Thoracic aorta (tissue), 2 donors: ENCODE results near the gene MYRF. TPM values are rescaled to one million over a fixed set of nuclear protein-coding genes. Genes with fewer than 3 reads are reported as not detected.
A peak's percentile ranks its signal among the peaks of the same experiment; 100 is the strongest.

Experiments used
- ATAC-seq: fragments of 150-250 bp; one replicate; pipeline ENCODE4 v1.8.0; 2017; ENCODE audit warnings: low read depth; ENCODE audit not compliant: insufficient number of reproducible peaks, low FRiP score
- DNase-seq: peaks from one replicate; pipeline ENCODE4 v3.0.0-alpha.2; 2020; ENCODE audit warnings: low spot score
- H3K27ac ChIP-seq, 2 donors: fragments of 200-600 bp; sonication (generic); 1 replicate in 1 of 2; 2 replicates in 1 of 2; pipeline ENCODE4 v1.5.1; 2016; ENCODE audit warnings: mild to moderate bottlenecking in 2 of 2, moderate library complexity in 2 of 2
- H3K27me3 ChIP-seq: fragments of 200-600 bp; sonication (generic); replicated peaks from 2 replicates; pipeline ENCODE4 v1.6.0; 2016; ENCODE audit warnings: mild to moderate bottlenecking; ENCODE audit not compliant: insufficient read depth
- H3K36me3 ChIP-seq: fragments of 200-600 bp; sonication (generic); one replicate; pipeline ENCODE4 v1.5.1; 2016
- H3K4me1 ChIP-seq, 2 donors: fragments of 200-600 bp; sonication (generic); 1 replicate in 1 of 2; 2 replicates in 1 of 2; pipeline versions ENCODE4 v1.5.1 to v1.6.0; 2016; ENCODE audit warnings: low read depth in 2 of 2, mild to moderate bottlenecking in 1 of 2; ENCODE audit not compliant: control insufficient read depth in 1 of 2
- H3K4me3 ChIP-seq: fragments of 200-600 bp; sonication (generic); 2 replicates; pipeline ENCODE4 v1.5.1; 2016; ENCODE audit warnings: mild to moderate bottlenecking
- H3K9me3 ChIP-seq: fragments of 200-600 bp; sonication (generic); 2 replicates; pipeline ENCODE4 v1.5.1; 2016
- CTCF ChIP-seq: fragments of 200-600 bp; sonication (generic); IDR thresholded peaks from one replicate; pipeline ENCODE4 v1.5.1; 2019; ENCODE audit warnings: antibody characterized with exemption
- total RNA-seq, 2 donors: library from RNA; depleted of rRNA; stranded (reverse); fragments of >200 nt; gene quantifications; one replicate each; pipeline versions ENCODE4 v1.1.0 to v1.2.3, GENCODE V29; 2016

Gene MYRF
- total RNA-seq, 2 donors from 2014 or later: 5.1 TPM; not detected in 1

GRCh38 chr11:61733120-61733978 is 19.1 kb upstream of the MYRF start:
- ATAC-seq (peak; percentile 83), DNase-seq (peak; percentile 49)
- Histone ChIP-seq H3K27me3 (no peaks in the 10 kb centered on the region), H3K4me1 (peaks cover 0 to 10% of the 10 kb centered on the region in 2 donors), H3K36me3 (no peaks in the 10 kb centered on the region), H3K27ac (peak overlapping the region in 1 of 2 donors; percentile 37), H3K9me3 (no peaks in the 10 kb centered on the region), H3K4me3 (no peak overlapping the region)
- peak; percentile 98 for TF ChIP-seq CTCF

- Histone ChIP-seq H3K27ac (no peak overlapping the region), H3K27me3 (no peaks in the 10 kb centered on the region), H3K4me3 (no peak overlapping the region), H3K4me1 (peaks cover 0 to 10% of the 10 kb centered on the region in 2 donors), H3K36me3 (no peaks in the 10 kb centered on the region), H3K9me3 (no peaks in the 10 kb centered on the region)
- no peak for ATAC-seq
- TF ChIP-seq CTCF: no peak
- no peak for DNase-seq
These were observed 17.7 kb upstream of the MYRF start for GRCh38 chr11:61734767-61735166.

DNA sequence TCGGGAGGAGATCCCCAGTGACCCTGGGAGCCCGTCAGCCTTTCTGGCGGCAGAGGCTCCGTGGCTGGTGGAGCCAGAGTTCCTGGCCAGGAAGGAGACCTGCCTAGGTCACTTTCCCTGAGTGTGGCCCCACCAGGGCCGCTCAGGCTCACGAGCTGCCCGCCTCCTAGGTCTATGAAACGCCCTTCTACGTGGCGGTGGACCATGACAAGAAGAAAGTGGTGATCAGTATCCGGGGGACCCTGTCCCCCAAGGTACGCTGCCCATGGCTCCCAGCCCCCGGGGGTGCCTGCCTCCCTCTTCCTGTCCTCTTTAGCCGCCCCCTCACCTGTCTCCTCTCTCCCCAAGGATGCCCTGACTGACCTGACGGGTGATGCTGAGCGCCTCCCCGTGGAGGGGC is 17.0 kb upstream of the MYRF start:
- Histone ChIP-seq H3K27me3 (no peaks in the 10 kb centered on the region), H3K9me3 (no peaks in the 10 kb centered on the region), H3K36me3 (no peaks in the 10 kb centered on the region), H3K27ac (no peak overlapping the region), H3K4me1 (peaks cover 0 to 10% of the 10 kb centered on the region in 2 donors), H3K4me3 (no peak overlapping the region)
- TF ChIP-seq CTCF: no peak
- DNase-seq (no peak), ATAC-seq (no peak)

- Histone ChIP-seq H3K27ac (no peak overlapping the region), H3K4me1 (peaks cover 0 to 10% of the 10 kb centered on the region in 2 donors), H3K27me3 (no peaks in the 10 kb centered on the region), H3K36me3 (no peaks in the 10 kb centered on the region), H3K9me3 (no peaks in the 10 kb centered on the region), H3K4me3 (no peak overlapping the region)
- TF ChIP-seq CTCF: no peak
- no peak for ATAC-seq
- no peak for DNase-seq
These were observed 16.1 kb upstream of the MYRF start for GRCh38 chr11:61736310-61736709.

DNA sequence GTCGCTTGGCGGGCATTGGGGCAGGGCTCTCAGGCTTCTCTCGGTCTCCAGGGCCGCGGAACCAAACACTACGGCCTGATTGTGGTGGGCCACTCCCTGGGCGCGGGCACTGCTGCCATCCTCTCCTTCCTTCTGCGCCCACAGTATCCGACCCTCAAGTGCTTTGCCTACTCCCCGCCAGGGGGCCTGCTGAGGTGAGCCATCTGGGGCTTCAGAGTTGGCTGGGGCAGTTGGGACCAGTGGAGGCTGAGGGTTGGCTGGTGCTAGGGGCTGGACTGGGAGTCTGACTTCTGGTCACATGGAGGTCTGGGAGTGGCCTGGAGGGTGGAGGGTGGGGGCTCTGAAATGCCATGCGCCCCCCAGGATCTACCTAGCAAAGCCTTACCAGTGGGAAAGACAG is 15.3 kb upstream of the MYRF start:
- Histone ChIP-seq H3K9me3 (no peaks in the 10 kb centered on the region), H3K4me1 (peaks cover 0 to 10% of the 10 kb centered on the region in 2 donors), H3K36me3 (no peaks in the 10 kb centered on the region), H3K27me3 (no peaks in the 10 kb centered on the region), H3K27ac (no peak overlapping the region), H3K4me3 (no peak overlapping the region)
- no peak for TF ChIP-seq CTCF
- no peak for ATAC-seq
- DNase-seq: no peak
